HCT116 (cell line): Measurements from ENCODE around the gene CORO2A.

Experiments used
- ATF3 ChIP-seq: IDR thresholded peaks from 2 replicates; pipeline ENCODE4 v1.6.1; 2012
- CTCF ChIP-seq, 3 experiments: fragments of 200-600 bp in 1 of 3; sonication (generic) in 1 of 3; IDR thresholded peaks in 2 of 3; conservative IDR thresholded peaks in 1 of 3; 2 replicates each; pipeline ENCODE4 v1.5.1; 2012 to 2017; ENCODE audit warnings: low read depth in 2 of 3, low read length in 2 of 3, antibody characterized with exemption in 1 of 3, borderline replicate concordance in 1 of 3, control low read depth in 1 of 3, mild to moderate bottlenecking in 1 of 3, mixed read lengths in 1 of 3, mixed run types in 1 of 3, moderate library complexity in 1 of 3; ENCODE audit not compliant: insufficient read depth in 1 of 3
- EGR1 ChIP-seq: IDR thresholded peaks from 2 replicates; pipeline ENCODE4 v1.6.1; 2012; ENCODE audit warnings: low read depth
- REST ChIP-seq: IDR thresholded peaks from 2 replicates; pipeline ENCODE4 v1.6.1; 2012; ENCODE audit warnings: low read depth
- ZNF274 ChIP-seq: fragments of 200-500 bp; sonication (Bioruptor generic); IDR thresholded peaks from 2 replicates; pipeline ENCODE4 v1.6.1; 2014; ENCODE audit warnings: mild to moderate bottlenecking, low read depth, low read length, inconsistent platforms

GRCh38 chr9:98108531-98109031 lies 83.9 kb downstream of the CORO2A start:
- no peak for TF ChIP-seq CTCF (IDR thresholded peaks at IDR 0.05 in 2 of 3, conservative IDR thresholded peaks at IDR 0.05 in 1 of 3; ENCODE audit: borderline replicate concordance in 1 of 3, insufficient read depth in 1 of 3, low read depth in 2 of 3, low read length in 2 of 3)
- no peak for TF ChIP-seq ZNF274
- no peak for TF ChIP-seq EGR1
- no peak for TF ChIP-seq REST
- no peak for TF ChIP-seq ATF3
